ENCODE data around the gene GP1BB. TPM values are rescaled to one million over a fixed set of nuclear protein-coding genes. Genes with fewer than 3 reads are reported as not detected.

The GP1BB gene
- total RNA-seq, 1 experiment from 2014 or later: 30.2 TPM

GRCh38 chr22:19766511-19767426 is 43.4 kb downstream of the GP1BB start:
- no peak for DNase-seq (ENCODE audit: low read depth)

GRCh38 chr22:19767427-19768341 is 44.3 kb downstream of the GP1BB start:
- no peak for DNase-seq (ENCODE audit: low read depth)

GRCh38 chr22:19769393-19769715 is 46.0 kb downstream of the GP1BB start:
- no peak for DNase-seq (ENCODE audit: low read depth)

GRCh38 chr22:19770349-19771220 is 47.2 kb downstream of the GP1BB start:
- DNase-seq (ENCODE audit: low read depth): no peak

GRCh38 chr22:19772422-19772672 is 49.0 kb downstream of the GP1BB start:
- no peak for DNase-seq (ENCODE audit: low read depth)

- DNase-seq (ENCODE audit: low read depth): no peak
These were observed 49.5 kb downstream of the GP1BB start for GRCh38 chr22:19772673-19773469.

GRCh38 chr22:19773470-19774040 is 50.2 kb downstream of the GP1BB start:
- no peak for DNase-seq (ENCODE audit: low read depth)

Other genes with a start within 250 kb of the GP1BB start
- gene UFD1, start 244.3 kb upstream of the GP1BB start, total RNA-seq (2014; rRNA removed): 81.3 and 82.5 TPM in 2 replicates
- gene CDC45, start 243.6 kb upstream of the GP1BB start, total RNA-seq (2014; rRNA removed): 62.3 and 67.6 TPM in 2 replicates
- gene CLDN5, start 199.1 kb upstream of the GP1BB start, total RNA-seq (2014; rRNA removed): 4.9 and 11.1 TPM in 2 replicates
- 33.2 and 44.8 TPM in 2 replicates for gene SEPTIN5, start 9.0 kb upstream of the GP1BB start, total RNA-seq (2014; rRNA removed)
- gene TBX1, start 37.2 kb downstream of the GP1BB start, total RNA-seq (2014; rRNA removed): 13.0 and 16.7 TPM in 2 replicates
- gene GNB1L, start 131.3 kb downstream of the GP1BB start, total RNA-seq (2014; rRNA removed): 11.3 and 14.0 TPM in 2 replicates
- 13.3 and 14.9 TPM in 2 replicates for gene RTL10, start 131.3 kb downstream of the GP1BB start, total RNA-seq (2014; rRNA removed)
- gene COMT, start 218.2 kb downstream of the GP1BB start, total RNA-seq (2014; rRNA removed): 290 and 350 TPM in 2 replicates
- 39.5 TPM in 2 replicates for gene TXNRD2, start 218.3 kb downstream of the GP1BB start, total RNA-seq (2014; rRNA removed)

Data from LHCN-M2 (cell line).